Body of pancreas (tissue), 4 donors: Measurements from ENCODE around the gene PKD2. TPM values are rescaled to one million over a fixed set of nuclear protein-coding genes. Genes with fewer than 3 reads are reported as not detected.

Source experiments
- ATAC-seq: fragments of 150-250 bp; one replicate; pipeline ENCODE4 v1.9.1; 2016
- DNase-seq, 4 donors: peaks; one replicate each; pipeline ENCODE4 v3.0.0-alpha.2; 2019
- H3K27ac ChIP-seq, 4 donors: fragments of 200-600 bp; sonication (generic); 1 replicate in 3 of 4; 2 replicates in 1 of 4; pipeline versions ENCODE4 v1.5.1 to v1.6.1; 2016 to 2019; ENCODE audit warnings: mild to moderate bottlenecking in 1 of 4, mixed read lengths in 1 of 4, moderate library complexity in 1 of 4
- H3K27me3 ChIP-seq, 2 donors: fragments of 200-600 bp; sonication (generic); one replicate each; pipeline ENCODE4 v1.6.0; 2016; ENCODE audit warnings: mild to moderate bottlenecking in 1 of 2
- H3K36me3 ChIP-seq, 2 donors: fragments of 200-600 bp; sonication (generic); replicated peaks in 1 of 2; 2 replicates each; pipeline ENCODE4 v1.5.1; 2016; ENCODE audit warnings: low read depth in 2 of 2; ENCODE audit not compliant: insufficient read depth in 1 of 2
- H3K4me1 ChIP-seq: fragments of 200-600 bp; sonication (generic); one replicate; pipeline ENCODE4 v1.6.0; 2016
- H3K4me3 ChIP-seq, 2 donors: fragments of 200-600 bp; sonication (generic); 1 replicate in 1 of 2; 2 replicates in 1 of 2; pipeline ENCODE4 v1.5.1; 2016 to 2019
- H3K9me3 ChIP-seq, 3 donors: fragments of 200-600 bp; sonication (generic); 1 replicate in 2 of 3; 2 replicates in 1 of 3; pipeline ENCODE4 v1.5.1; 2016
- CTCF ChIP-seq, 7 experiments: fragments of 450-650 bp in 4 of 7; fragments of 200-600 bp in 3 of 7; sonication (generic) in 3 of 7; IDR thresholded peaks; one replicate each; pipeline ENCODE4 v1.5.1; 2016 to 2019; ENCODE audit warnings: antibody characterized with exemption in 7 of 7
- POLR2A ChIP-seq, 3 donors: fragments of 450-650 bp; IDR thresholded peaks; one replicate each; pipeline ENCODE4 v1.6.1; 2016; ENCODE audit warnings: antibody characterized with exemption in 3 of 3, mild to moderate bottlenecking in 2 of 3
- WGBS, 2 donors: methylation state at CpG; one replicate each; pipeline ENCODE4 v1.1.5; 2017; 5-methylcytosine and 5-hydroxymethylcytosine counted together
- intact Hi-C: fragments of 100-400 bp; cut with DNase I; formaldehyde crosslinking; loops from one replicate; pipeline ENCODE4 v1.15.1; 2023
- total RNA-seq, 2 donors: library from RNA; depleted of rRNA; stranded (reverse); fragments of >200 nt; gene quantifications; one replicate each; pipeline ENCODE4 v1.1.0, GENCODE V29; 2016

PKD2 gene
- total RNA-seq, 2 donors from 2014 or later, result 29.8 to 33.6 TPM

GRCh38 chr4:88009871-88010270 is 2.4 kb downstream of the PKD2 start:
- 54 to 68% methylated on average over 5 of the region's 5 CpGs for WGBS, 2 donors
- TF ChIP-seq CTCF (IDR thresholded peaks at IDR 0.05), result no peak
- TF ChIP-seq POLR2A (IDR thresholded peaks at IDR 0.05), result no peak
- no peak for ATAC-seq
- no peak overlapping the region for H3K4me3 ChIP-seq
- DNase-seq, result no peak
- H3K9me3 ChIP-seq, result no peaks in the 10 kb centered on the region
- peaks cover 19% of the 10 kb centered on the region for H3K4me1 ChIP-seq
- intact Hi-C loops, result no loop called here
- H3K27ac ChIP-seq, result peak overlapping the region in 1 of 4 donors; percentile 86
- H3K36me3 ChIP-seq, result no peaks in the 10 kb centered on the region
- H3K27me3 ChIP-seq, result no peaks in the 10 kb centered on the region

- TF ChIP-seq POLR2A (IDR thresholded peaks at IDR 0.05) (no peak), CTCF (IDR thresholded peaks at IDR 0.05) (no peak)
- no peak for ATAC-seq
- Histone ChIP-seq H3K27me3 (no peaks in the 10 kb centered on the region), H3K36me3 (no peaks in the 10 kb centered on the region), H3K4me3 (no peak overlapping the region), H3K27ac (peak overlapping the region in 3 of 4 donors; percentile 14 to 86 (median 32)), H3K4me1 (peaks cover 24% of the 10 kb centered on the region), H3K9me3 (no peaks in the 10 kb centered on the region)
- intact Hi-C loops, result no loop called here
- WGBS, 2 donors, result 60 to 67% methylated on average over 2 of the region's 2 CpGs
- DNase-seq, result no peak
Measured at GRCh38 chr4:88010966-88011365, 3.5 kb downstream of the PKD2 start.

GRCh38 chr4:88012647-88013046 is 5.2 kb downstream of the PKD2 start:
- DNase-seq (no peak), ATAC-seq (no peak)
- peaks cover 38% of the 10 kb centered on the region for H3K4me1 ChIP-seq
- H3K36me3 ChIP-seq, result no peaks in the 10 kb centered on the region
- no peaks in the 10 kb centered on the region for H3K9me3 ChIP-seq
- H3K27ac ChIP-seq, result no peak overlapping the region
- intact Hi-C loops, result no loop called here
- TF ChIP-seq POLR2A (IDR thresholded peaks at IDR 0.05), result no peak
- no peak for TF ChIP-seq CTCF (IDR thresholded peaks at IDR 0.05)
- no peak overlapping the region for H3K4me3 ChIP-seq
- H3K27me3 ChIP-seq, result no peaks in the 10 kb centered on the region
- WGBS, 2 donors, result 62 to 78% methylated on average over 3 of the region's 3 CpGs

- Histone ChIP-seq H3K27me3 (no peaks in the 10 kb centered on the region), H3K4me3 (no peak overlapping the region), H3K9me3 (no peaks in the 10 kb centered on the region), H3K27ac (peak overlapping the region in 1 of 4 donors; percentile 77), H3K36me3 (no peaks in the 10 kb centered on the region), H3K4me1 (peaks cover 34% of the 10 kb centered on the region)
- TF ChIP-seq POLR2A (IDR thresholded peaks at IDR 0.05) (no peak), CTCF (IDR thresholded peaks at IDR 0.05) (no peak)
- intact Hi-C loops, result no loop called here
- ATAC-seq, result no peak
- DNase-seq, result no peak
- 92 to 98% methylated on average over 3 of the region's 3 CpGs for WGBS, 2 donors
Measured at GRCh38 chr4:88014386-88014905, 7.0 kb downstream of the PKD2 start.

- Histone ChIP-seq H3K9me3 (no peaks in the 10 kb centered on the region), H3K27ac (peak overlapping the region; percentile 40 to 77 (median 68)), H3K4me3 (no peak overlapping the region), H3K36me3 (no peaks in the 10 kb centered on the region), H3K27me3 (no peaks in the 10 kb centered on the region), H3K4me1 (peaks cover 29% of the 10 kb centered on the region)
- 47 to 54% methylated on average over 10 of the region's 10 CpGs for WGBS, 2 donors
- DNase-seq (peak in 2 of 4 donors; percentile 10 to 21), ATAC-seq (peak; percentile 65)
- intact Hi-C loops, result no loop called here
- TF ChIP-seq POLR2A (IDR thresholded peaks at IDR 0.05) (no peak), CTCF (IDR thresholded peaks at IDR 0.05) (no peak)
Measured at GRCh38 chr4:88015659-88016295, 8.3 kb downstream of the PKD2 start.
